Measurements from ENCODE around the gene MTUS2.
"Not testable (repeated sequence)": the region's sequence is repeated elsewhere in the genome, so short reads cannot be mapped to it uniquely, and the experiment has no call there.

MTUS2 gene

DNA sequence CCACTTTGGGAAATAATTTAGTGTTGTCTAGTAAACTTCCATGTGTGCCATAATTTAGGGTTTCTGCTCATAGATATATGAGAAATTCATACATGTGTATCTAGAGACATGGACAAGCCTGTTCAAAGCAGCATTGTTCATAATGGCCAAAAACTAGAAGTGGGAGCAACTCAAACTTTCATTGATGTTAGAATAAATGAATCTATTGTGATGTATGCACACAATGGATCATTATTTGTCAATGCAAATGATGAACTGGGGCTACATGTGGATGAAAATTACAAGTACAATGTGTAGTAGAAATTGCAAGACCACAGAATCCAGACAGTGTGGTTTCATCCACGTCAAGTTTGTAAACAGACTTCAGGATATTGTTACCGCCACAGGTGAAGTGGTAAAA lies 490.7 kb downstream of the MTUS2 start:
- Histone ChIP-seq H3K4me3 (ENCODE audit: low read length in 2 of 2) (no peak overlapping the region), H3K27me3 (ENCODE audit: control insufficient read depth in 1 of 2, insufficient read depth in 2 of 2, low read length in 2 of 2) (no peaks in the 10 kb centered on the region), H3K9me3 (ENCODE audit: control insufficient read depth in 2 of 2, low read length in 2 of 2) (peaks cover 0 to 12% of the 10 kb centered on the region in 2 donors), H3K9ac (ENCODE audit: low read length in 2 of 2) (no peak overlapping the region), H3K4me1 (ENCODE audit: control insufficient read depth, insufficient read depth, low read length) (no peaks in the 10 kb centered on the region), H3K36me3 (ENCODE audit: control insufficient read depth in 2 of 2, insufficient read depth in 2 of 2, low read length in 2 of 2) (no peaks in the 10 kb centered on the region), H3K27ac (ENCODE audit: low read length) (no peak overlapping the region)

DNA sequence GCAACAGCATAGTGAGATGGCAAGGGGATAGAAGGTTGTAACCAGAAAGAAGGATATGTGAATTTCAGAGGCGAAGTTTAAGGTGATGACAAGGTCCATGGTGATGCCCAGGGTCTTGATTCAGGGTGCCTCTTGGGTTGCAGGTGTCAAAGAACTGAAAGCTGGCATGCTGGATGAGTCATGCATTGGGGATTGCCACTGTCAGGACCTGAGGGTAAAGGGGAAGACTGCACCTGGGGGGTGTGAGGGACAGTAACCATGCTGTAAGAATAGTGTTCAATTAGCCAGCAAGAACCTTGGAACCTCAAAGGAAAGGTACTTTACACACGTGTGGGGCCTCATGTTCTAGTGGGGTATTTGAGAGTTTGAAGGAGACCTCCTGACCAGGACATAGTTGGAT lies 495.7 kb downstream of the MTUS2 start:
- Histone ChIP-seq H3K4me1 (ENCODE audit: control insufficient read depth, insufficient read depth, low read length) (no peaks in the 10 kb centered on the region), H3K4me3 (ENCODE audit: low read length in 2 of 2) (no peak overlapping the region), H3K27me3 (ENCODE audit: control insufficient read depth in 1 of 2, insufficient read depth in 2 of 2, low read length in 2 of 2) (no peaks in the 10 kb centered on the region), H3K9ac (ENCODE audit: low read length in 2 of 2) (no peak overlapping the region), H3K9me3 (ENCODE audit: control insufficient read depth in 2 of 2, low read length in 2 of 2) (no peaks in the 10 kb centered on the region), H3K36me3 (ENCODE audit: control insufficient read depth in 2 of 2, insufficient read depth in 2 of 2, low read length in 2 of 2) (no peaks in the 10 kb centered on the region), H3K27ac (ENCODE audit: low read length) (no peak overlapping the region)

- Histone ChIP-seq H3K9me3 (ENCODE audit: control insufficient read depth in 2 of 2, low read length in 2 of 2) (no peaks in the 10 kb centered on the region), H3K4me1 (ENCODE audit: control insufficient read depth, insufficient read depth, low read length) (no peaks in the 10 kb centered on the region), H3K27me3 (ENCODE audit: control insufficient read depth in 1 of 2, insufficient read depth in 2 of 2, low read length in 2 of 2) (no peaks in the 10 kb centered on the region), H3K27ac (ENCODE audit: low read length) (no peak overlapping the region), H3K36me3 (ENCODE audit: control insufficient read depth in 2 of 2, insufficient read depth in 2 of 2, low read length in 2 of 2) (no peaks in the 10 kb centered on the region), H3K4me3 (ENCODE audit: low read length in 2 of 2) (no peak overlapping the region), H3K9ac (ENCODE audit: low read length in 2 of 2) (no peak overlapping the region)
These were observed 497.7 kb downstream of the MTUS2 start for GRCh38 chr13:29317828-29318227.

GRCh38 chr13:29318741-29319140 lies 498.6 kb downstream of the MTUS2 start:
- Histone ChIP-seq H3K4me3 (ENCODE audit: low read length in 2 of 2) (no peak overlapping the region), H3K27me3 (ENCODE audit: control insufficient read depth in 1 of 2, insufficient read depth in 2 of 2, low read length in 2 of 2) (no peaks in the 10 kb centered on the region), H3K36me3 (ENCODE audit: control insufficient read depth in 2 of 2, insufficient read depth in 2 of 2, low read length in 2 of 2) (no peaks in the 10 kb centered on the region), H3K27ac (ENCODE audit: low read length) (no peak overlapping the region), H3K9ac (ENCODE audit: low read length in 2 of 2) (no peak overlapping the region), H3K9me3 (ENCODE audit: control insufficient read depth in 2 of 2, low read length in 2 of 2) (no peaks in the 10 kb centered on the region), H3K4me1 (ENCODE audit: control insufficient read depth, insufficient read depth, low read length) (no peaks in the 10 kb centered on the region)

DNA sequence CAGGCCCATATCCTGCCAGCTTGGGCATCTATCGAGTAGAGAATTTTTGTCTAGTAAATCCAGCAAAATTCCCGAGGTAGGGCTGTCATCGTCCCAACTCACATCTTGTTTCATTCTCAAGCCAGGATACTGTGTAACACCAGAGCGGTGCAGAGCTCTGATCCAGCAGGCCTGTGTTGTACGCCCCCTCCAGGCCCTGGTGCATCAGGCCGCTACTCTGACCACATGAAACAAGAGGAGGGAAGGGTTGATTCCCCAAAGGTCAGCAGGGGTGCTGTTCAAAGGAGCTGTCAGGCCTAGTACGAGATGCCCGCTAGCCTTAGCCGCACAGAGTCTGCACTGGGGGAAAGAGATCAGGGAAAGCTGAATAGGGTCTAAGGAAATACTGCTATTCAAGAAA lies 499.3 kb downstream of the MTUS2 start:
- Histone ChIP-seq H3K36me3 (ENCODE audit: control insufficient read depth in 2 of 2, insufficient read depth in 2 of 2, low read length in 2 of 2) (no peaks in the 10 kb centered on the region), H3K9ac (ENCODE audit: low read length in 2 of 2) (no peak overlapping the region), H3K4me3 (ENCODE audit: low read length in 2 of 2) (no peak overlapping the region), H3K27ac (ENCODE audit: low read length) (no peak overlapping the region), H3K9me3 (ENCODE audit: control insufficient read depth in 2 of 2, low read length in 2 of 2) (no peaks in the 10 kb centered on the region), H3K27me3 (ENCODE audit: control insufficient read depth in 1 of 2, insufficient read depth in 2 of 2, low read length in 2 of 2) (no peaks in the 10 kb centered on the region), H3K4me1 (ENCODE audit: control insufficient read depth, insufficient read depth, low read length) (no peaks in the 10 kb centered on the region)

DNA sequence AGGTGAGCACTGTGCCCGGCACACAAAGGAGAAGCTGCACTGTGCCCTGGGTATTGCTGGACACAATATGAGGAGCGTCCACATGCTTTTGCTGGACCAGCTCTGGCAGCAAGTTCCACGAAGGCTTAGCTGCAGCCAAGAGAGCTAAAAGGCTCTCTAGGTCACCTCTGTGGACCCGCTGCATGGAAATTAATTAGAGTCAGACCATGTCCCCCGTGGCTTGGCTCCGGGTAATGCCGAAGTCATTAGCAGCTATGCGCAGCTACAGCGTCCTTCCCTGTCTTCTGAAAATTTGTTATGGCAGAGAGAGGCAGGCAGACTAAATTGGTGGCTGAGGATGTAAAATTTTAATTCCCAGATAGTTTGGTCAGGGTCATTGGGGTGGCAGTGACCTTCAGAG lies 503.8 kb downstream of the MTUS2 start:
- Histone ChIP-seq H3K27ac (ENCODE audit: low read length) (no peak overlapping the region), H3K9ac (ENCODE audit: low read length in 2 of 2) (no peak overlapping the region)

DNA sequence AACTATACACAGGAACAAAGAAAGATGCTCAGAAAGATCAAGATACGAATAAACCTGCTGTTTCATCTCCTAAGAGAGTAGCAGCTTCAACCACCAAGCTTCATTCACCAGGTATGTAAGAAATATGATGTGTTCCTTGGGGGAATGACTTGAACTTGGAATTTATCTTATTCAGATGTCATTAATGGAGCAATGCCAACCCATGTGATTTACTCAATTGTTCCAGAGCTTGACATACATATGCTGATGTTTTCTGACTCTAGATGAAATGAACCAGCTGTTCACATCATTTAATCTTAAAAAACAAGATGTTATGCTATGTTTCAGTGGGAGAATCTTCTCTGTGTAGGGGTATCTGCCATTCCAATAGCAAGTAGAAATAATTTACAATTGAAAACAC lies 504.5 kb downstream of the MTUS2 start:
- H3K27ac ChIP-seq (ENCODE audit: low read length), result no peak overlapping the region
- no peaks in the 10 kb centered on the region for H3K4me1 ChIP-seq (ENCODE audit: control insufficient read depth, insufficient read depth, low read length)
- H3K36me3 ChIP-seq (ENCODE audit: control insufficient read depth in 2 of 2, insufficient read depth in 2 of 2, low read length in 2 of 2), result no peaks in the 10 kb centered on the region
- no peak overlapping the region for H3K9ac ChIP-seq (ENCODE audit: low read length in 2 of 2)
- H3K9me3 ChIP-seq (ENCODE audit: control insufficient read depth in 2 of 2, low read length in 2 of 2), result no peaks in the 10 kb centered on the region
- no peaks in the 10 kb centered on the region for H3K27me3 ChIP-seq (ENCODE audit: control insufficient read depth in 1 of 2, insufficient read depth in 2 of 2, low read length in 2 of 2)
- no peak overlapping the region for H3K4me3 ChIP-seq (ENCODE audit: low read length in 2 of 2)

More for the DNA sequence above, 503.8 kb downstream of the MTUS2 start:
- Histone ChIP-seq H3K4me1 (ENCODE audit: control insufficient read depth, insufficient read depth, low read length) (no peaks in the 10 kb centered on the region), H3K36me3 (ENCODE audit: control insufficient read depth in 2 of 2, insufficient read depth in 2 of 2, low read length in 2 of 2) (no peaks in the 10 kb centered on the region), H3K4me3 (ENCODE audit: low read length in 2 of 2) (no peak overlapping the region), H3K9me3 (ENCODE audit: control insufficient read depth in 2 of 2, low read length in 2 of 2) (no peaks in the 10 kb centered on the region), H3K27me3 (ENCODE audit: control insufficient read depth in 1 of 2, insufficient read depth in 2 of 2, low read length in 2 of 2) (no peaks in the 10 kb centered on the region)

- H3K27me3 ChIP-seq (ENCODE audit: control insufficient read depth in 1 of 2, insufficient read depth in 2 of 2, low read length in 2 of 2), result no peaks in the 10 kb centered on the region
- H3K9ac ChIP-seq (ENCODE audit: low read length in 2 of 2), result no peak overlapping the region
- no peak overlapping the region for H3K27ac ChIP-seq (ENCODE audit: low read length)
- no peak overlapping the region for H3K4me3 ChIP-seq (ENCODE audit: low read length in 2 of 2)
- H3K4me1 ChIP-seq (ENCODE audit: control insufficient read depth, insufficient read depth, low read length), result no peaks in the 10 kb centered on the region
- no peaks in the 10 kb centered on the region for H3K36me3 ChIP-seq (ENCODE audit: control insufficient read depth in 2 of 2, insufficient read depth in 2 of 2, low read length in 2 of 2)
- H3K9me3 ChIP-seq (ENCODE audit: control insufficient read depth in 2 of 2, low read length in 2 of 2), result no peaks in the 10 kb centered on the region
These were observed 508.4 kb downstream of the MTUS2 start for GRCh38 chr13:29328501-29328900.

DNA sequence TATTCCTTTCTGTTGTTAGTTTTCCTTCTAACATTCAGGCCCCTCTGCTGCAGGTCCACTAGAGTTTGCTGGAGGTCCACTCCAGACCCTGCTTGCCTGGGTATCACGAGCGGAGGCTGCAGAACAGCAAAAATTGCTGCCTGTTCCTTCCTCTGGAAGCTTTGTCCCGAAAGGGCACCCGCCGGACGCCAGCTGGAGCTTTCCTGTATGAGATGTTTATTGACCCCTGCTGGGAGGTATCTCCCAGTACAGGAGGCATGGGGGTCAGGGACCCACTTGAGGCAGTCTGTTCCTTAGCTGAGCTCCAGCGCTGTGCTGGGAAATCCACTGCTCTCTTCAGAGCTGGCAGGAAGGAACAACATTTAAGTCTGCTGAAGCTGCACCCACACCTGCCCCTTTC lies 516.2 kb downstream of the MTUS2 start:
- Histone ChIP-seq H3K36me3 (ENCODE audit: control insufficient read depth in 2 of 2, insufficient read depth in 2 of 2, low read length in 2 of 2) (no peaks in the 10 kb centered on the region), H3K4me3 (ENCODE audit: low read length in 2 of 2) (no peak overlapping the region), H3K27ac (ENCODE audit: low read length) (no peak overlapping the region), H3K9ac (ENCODE audit: low read length in 2 of 2) (no peak overlapping the region), H3K9me3 (ENCODE audit: control insufficient read depth in 2 of 2, low read length in 2 of 2) (no peaks in the 10 kb centered on the region), H3K4me1 (ENCODE audit: control insufficient read depth, insufficient read depth, low read length) (no peaks in the 10 kb centered on the region), H3K27me3 (ENCODE audit: control insufficient read depth in 1 of 2, insufficient read depth in 2 of 2, low read length in 2 of 2) (no peaks in the 10 kb centered on the region)

GRCh38 chr13:29339386-29340272 lies 519.5 kb downstream of the MTUS2 start:
- H3K36me3 ChIP-seq (ENCODE audit: control insufficient read depth in 2 of 2, insufficient read depth in 2 of 2, low read length in 2 of 2), result no peaks in the 10 kb centered on the region
- no peaks in the 10 kb centered on the region for H3K9me3 ChIP-seq (ENCODE audit: control insufficient read depth in 2 of 2, low read length in 2 of 2)
- no peak overlapping the region for H3K4me3 ChIP-seq (ENCODE audit: low read length in 2 of 2)
- H3K27ac ChIP-seq (ENCODE audit: low read length), result no peak overlapping the region
- H3K27me3 ChIP-seq (ENCODE audit: control insufficient read depth in 1 of 2, insufficient read depth in 2 of 2, low read length in 2 of 2), result no peaks in the 10 kb centered on the region
- no peaks in the 10 kb centered on the region for H3K4me1 ChIP-seq (ENCODE audit: control insufficient read depth, insufficient read depth, low read length)
- H3K9ac ChIP-seq (ENCODE audit: low read length in 2 of 2), result no peak overlapping the region

GRCh38 chr13:29345860-29346582 lies 525.9 kb downstream of the MTUS2 start:
- not testable (repeated sequence) for H3K27me3 ChIP-seq (ENCODE audit: control insufficient read depth in 1 of 2, insufficient read depth in 2 of 2, low read length in 2 of 2); H3K9ac ChIP-seq (ENCODE audit: low read length in 2 of 2); H3K4me1 ChIP-seq (ENCODE audit: control insufficient read depth, insufficient read depth, low read length); H3K4me3 ChIP-seq (ENCODE audit: low read length in 2 of 2); H3K36me3 ChIP-seq (ENCODE audit: control insufficient read depth in 2 of 2, insufficient read depth in 2 of 2, low read length in 2 of 2); H3K9me3 ChIP-seq (ENCODE audit: control insufficient read depth in 2 of 2, low read length in 2 of 2); H3K27ac ChIP-seq (ENCODE audit: low read length)

All from stomach smooth muscle (tissue), 2 donors.